GM12872 (cell line): ENCODE data around the gene PTGFRN.

Experiments
- CTCF ChIP-seq: IDR thresholded peaks from 3 replicates; pipeline ENCODE4 v1.5.1; 2011; ENCODE audit warnings: low read depth, mild to moderate bottlenecking, low read length, moderate library complexity; ENCODE audit not compliant: insufficient read depth

Gene PTGFRN

DNA sequence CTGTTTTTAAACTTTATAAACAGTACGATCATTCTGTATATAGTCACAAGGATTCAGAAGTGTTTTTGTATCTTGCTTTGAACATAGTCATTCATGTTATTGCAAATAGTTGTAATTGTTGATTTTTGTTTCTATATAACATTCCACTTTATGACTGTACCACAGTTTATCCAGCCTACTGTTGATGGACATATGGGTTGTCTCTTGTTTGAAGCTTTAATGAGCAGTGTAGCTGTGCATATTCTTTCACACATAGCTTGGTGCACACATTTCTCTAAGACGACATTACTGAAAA lies 98.0 kb downstream of the PTGFRN start:
- no peak for TF ChIP-seq CTCF

- no peak for TF ChIP-seq CTCF
Measured at GRCh38 chr1:117008656-117009055, 98.9 kb downstream of the PTGFRN start.

- TF ChIP-seq CTCF: no peak
Measured at GRCh38 chr1:117009132-117009531, 99.4 kb downstream of the PTGFRN start.

DNA sequence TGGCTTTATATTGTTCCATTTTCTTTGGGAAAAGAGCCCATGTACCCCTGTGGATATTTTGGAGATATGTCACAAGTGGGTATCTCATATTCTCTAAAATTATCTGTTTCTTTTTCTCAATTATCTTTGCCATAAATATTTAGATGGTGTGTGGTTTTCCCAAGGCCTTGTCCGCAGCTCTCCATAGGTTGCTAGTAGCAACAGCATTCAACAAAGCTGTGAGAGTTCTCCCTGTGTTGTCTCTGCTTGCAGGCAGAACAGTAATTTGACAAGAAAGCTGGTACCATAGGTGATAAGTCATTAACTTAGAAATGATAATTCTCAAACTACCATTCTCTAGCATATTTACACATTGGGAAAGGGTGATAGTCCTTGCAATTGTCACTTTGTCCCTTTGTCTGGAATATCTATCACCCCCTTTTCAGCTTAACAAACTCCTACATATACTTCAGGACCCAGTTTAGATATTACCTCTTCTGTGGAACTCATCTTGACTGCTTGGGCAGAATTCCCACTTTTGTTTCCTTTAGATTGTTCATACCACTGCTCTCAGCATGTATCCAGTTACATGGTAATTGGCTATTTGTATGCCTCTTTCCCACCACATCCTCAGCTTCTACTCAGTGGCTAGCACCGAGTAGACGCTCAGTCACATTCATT lies 100.7 kb downstream of the PTGFRN start:
- no peak for TF ChIP-seq CTCF

DNA sequence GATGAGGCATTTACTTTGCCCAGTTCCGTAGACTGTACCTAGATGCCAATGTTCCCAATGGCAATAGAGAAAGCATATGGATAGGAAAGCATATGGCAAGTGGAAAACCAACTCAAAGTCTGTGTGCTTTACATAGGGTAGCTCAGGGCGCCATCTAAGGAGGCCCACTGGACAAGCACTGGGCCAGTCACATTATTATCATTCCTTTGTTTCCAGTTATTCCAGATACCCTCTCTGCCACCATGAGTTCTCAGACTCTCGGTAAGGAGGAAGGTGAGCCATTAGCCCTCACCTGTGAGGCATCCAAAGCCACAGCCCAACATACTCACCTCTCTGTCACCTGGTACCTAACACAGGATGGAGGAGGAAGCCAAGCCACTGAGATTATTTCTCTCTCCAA lies 101.6 kb downstream of the PTGFRN start:
- TF ChIP-seq CTCF: no peak

- no peak for TF ChIP-seq CTCF
Measured at GRCh38 chr1:117013309-117013858, 103.7 kb downstream of the PTGFRN start.

GRCh38 chr1:117014209-117014608 lies 104.5 kb downstream of the PTGFRN start:
- TF ChIP-seq CTCF: no peak
